HEK293T (cell line): ENCODE measurements around the gene SLC26A1.

Source experiments
- BHLHE40 ChIP-seq: fragments of 450-650 bp; IDR thresholded peaks from 2 replicates; pipeline ENCODE4 v1.6.1; 2016; ENCODE audit warnings: mild to moderate bottlenecking, moderate library complexity, borderline replicate concordance
- FOXA1 ChIP-seq: fragments of 450-650 bp; IDR thresholded peaks from 2 replicates; pipeline ENCODE4 v1.6.1; 2016; ENCODE audit warnings: mild to moderate bottlenecking
- FOXK2 ChIP-seq: fragments of 450-650 bp; IDR thresholded peaks from 2 replicates; pipeline ENCODE4 v1.6.1; 2016; ENCODE audit warnings: mild to moderate bottlenecking
- FOXM1 ChIP-seq: fragments of 450-650 bp; IDR thresholded peaks from 2 replicates; pipeline ENCODE4 v1.6.1; 2017; ENCODE audit warnings: mild to moderate bottlenecking, borderline replicate concordance
- HDGF ChIP-seq: fragments of 450-650 bp; IDR thresholded peaks from 2 replicates; pipeline ENCODE4 v1.6.1; 2017; ENCODE audit warnings: antibody characterized with exemption, borderline replicate concordance
- L3MBTL2 ChIP-seq: fragments of 450-650 bp; conservative IDR thresholded peaks from 2 replicates; pipeline ENCODE4 v1.6.1; 2016; ENCODE audit warnings: mild to moderate bottlenecking
- SP1 ChIP-seq: fragments of 450-650 bp; IDR thresholded peaks from 2 replicates; pipeline ENCODE4 v1.6.1; 2017
- TARDBP ChIP-seq: fragments of 450-650 bp; IDR thresholded peaks from 2 replicates; pipeline ENCODE4 v1.6.1; 2016
- ZNF384 ChIP-seq: fragments of 450-650 bp; IDR thresholded peaks from 2 replicates; pipeline ENCODE4 v1.6.1; 2016
- TF ChIP-seq, protein P1 (sequence below): fragments of 450-650 bp; IDR thresholded peaks from 2 replicates; pipeline ENCODE4 v1.6.1; 2016

DNA sequence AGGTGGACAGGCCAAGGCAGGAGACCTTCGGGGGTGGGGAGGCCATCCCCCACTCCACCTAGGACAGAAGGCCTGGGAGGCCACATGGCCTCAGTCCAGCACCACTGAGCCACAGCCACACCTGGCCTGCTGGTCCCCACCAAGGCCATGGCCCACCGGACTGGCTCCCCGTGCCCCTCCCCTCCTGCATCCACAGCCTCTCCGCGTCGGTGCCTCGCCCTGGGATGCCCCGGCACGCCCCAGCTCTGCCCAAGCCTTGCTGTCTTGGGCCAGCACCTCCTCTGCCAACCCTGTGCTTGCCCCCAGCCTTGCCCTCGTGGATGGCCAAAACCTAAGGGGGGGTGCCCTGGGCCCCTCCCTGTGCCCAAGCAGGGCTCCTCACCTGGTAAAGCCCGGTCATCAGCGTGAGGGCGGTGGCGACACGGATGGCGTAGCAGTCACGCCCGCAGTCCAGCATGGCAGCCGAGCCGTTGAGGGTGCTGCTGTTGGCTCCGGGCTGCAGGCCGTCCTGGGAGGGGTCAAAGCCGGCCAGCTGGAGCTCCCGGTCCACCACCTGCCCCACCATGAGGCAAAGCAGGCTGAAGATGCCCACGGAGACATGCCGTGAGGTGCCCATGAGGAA is 2.3 kb downstream of the SLC26A1 start:
- TF ChIP-seq, protein P1, sequence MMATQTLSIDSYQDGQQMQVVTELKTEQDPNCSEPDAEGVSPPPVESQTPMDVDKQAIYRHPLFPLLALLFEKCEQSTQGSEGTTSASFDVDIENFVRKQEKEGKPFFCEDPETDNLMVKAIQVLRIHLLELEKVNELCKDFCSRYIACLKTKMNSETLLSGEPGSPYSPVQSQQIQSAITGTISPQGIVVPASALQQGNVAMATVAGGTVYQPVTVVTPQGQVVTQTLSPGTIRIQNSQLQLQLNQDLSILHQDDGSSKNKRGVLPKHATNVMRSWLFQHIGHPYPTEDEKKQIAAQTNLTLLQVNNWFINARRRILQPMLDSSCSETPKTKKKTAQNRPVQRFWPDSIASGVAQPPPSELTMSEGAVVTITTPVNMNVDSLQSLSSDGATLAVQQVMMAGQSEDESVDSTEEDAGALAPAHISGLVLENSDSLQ, result no peak
- TF ChIP-seq HDGF (no peak), ZNF384 (no peak), BHLHE40 (no peak), SP1 (no peak), FOXM1 (no peak), TARDBP (no peak), L3MBTL2 (no peak), FOXA1 (no peak), FOXK2 (no peak)
